Measurements from ENCODE around the gene SAP30. TPM values are rescaled to one million over a fixed set of nuclear protein-coding genes. Genes with fewer than 3 reads are reported as not detected.

SAP30 gene
- total and polyA plus RNA-seq, 2 of the 4 experiments (the other 2 are of a cell fraction) = 3.8 to 11.7 TPM

- H3K79me1 ChIP-seq (ENCODE audit: low read depth in 1 of 2, low read length in 2 of 2) = peaks cover 0 to 4% of the 10 kb centered on the region in 2 experiments; a peak in 3 of 4 replicates
- H3K9ac ChIP-seq (ENCODE audit: low read depth, low read length) = peak within 1 kb of the TSS; percentile 93
- POLR2A ChIA-PET (ENCODE audit: unreplicated experiment) = interaction anchor here (0.6 to 1.2 kb wide), 6 partner anchors 12 to 40 kb away, joined by 3 to 5 read pairs (median 4); partner anchors contain the start of gene SAP30
- intact Hi-C loops (cut with micrococcal nuclease) = loop anchor here (1.0 to 5.0 kb wide), 3 partner anchors 36 to 155 kb away; partner anchors contain the start of gene SAP30
- peaks cover 4% of the 10 kb centered on the region for H3K36me3 ChIP-seq (ENCODE audit: control insufficient read depth, insufficient read depth, low read length)
- H3K27me3 ChIP-seq (ENCODE audit: control insufficient read depth, insufficient read depth, low read length) = no peaks in the 10 kb centered on the region
- H4K91ac ChIP-seq (ENCODE audit: insufficient read depth, low read depth, low read length) = peak within 1 kb of the TSS; percentile 97
- H3K56ac ChIP-seq (ENCODE audit: extremely low read depth, insufficient read depth, low read length) = peak within 1 kb of the TSS; percentile 91
- WGBS, 2 experiments (ENCODE audit: extremely low coverage in 2 of 2, insufficient read length in 1 of 2) = 1% methylated on average over 26 of the region's 61 CpGs; no CpG with 5 or more reads in 1 of the 2 experiments
- no peak within 1 kb of the TSS for H2BK20ac ChIP-seq (ENCODE audit: low read depth, low read length)
- H3K18ac ChIP-seq (ENCODE audit: low read depth, low read length) = peak within 1 kb of the TSS; percentile 28; the same call in 1 of the 2 replicates
- H4K5ac ChIP-seq (ENCODE audit: low read depth, low read length) = peak within 1 kb of the TSS; percentile 21
- peak within 1 kb of the TSS; percentile 75 for H3K4me3 ChIP-seq (ENCODE audit: insufficient read depth, low read depth, low read length)
- ATAC-seq (ENCODE audit: low read depth) (peak; percentile 94), DNase-seq (peak; percentile 100)
- peak within 1 kb of the TSS; percentile 88 for H3K23ac ChIP-seq (ENCODE audit: low read depth, low read length)
- no peak within 1 kb of the TSS for H2BK15ac ChIP-seq (ENCODE audit: low read depth, low read length)
- CTCF ChIA-PET = no interaction called here
- dilution Hi-C loops (cut with HindIII; ENCODE audit: low sequenced_read_pairs, unreplicated experiment) = no loop called here
- H2AFZ ChIP-seq (replicated peaks; ENCODE audit: low read length, poor library complexity) = peak within 1 kb of the TSS; percentile 93
- peak within 1 kb of the TSS; percentile 100 for H2AK9ac ChIP-seq (replicated peaks; ENCODE audit: low read depth, low read length, poor library complexity)
- no peaks in the 10 kb centered on the region; the same call in 1 of the 2 replicates for H3K9me1 ChIP-seq (ENCODE audit: insufficient read depth, low read length)
- in situ Hi-C loops (cut with MboI; ENCODE audit: low sequenced_read_pairs) = no loop called here
- no peaks in the 10 kb centered on the region for H3K9me3 ChIP-seq (ENCODE audit: control insufficient read depth, insufficient read depth, low read length)
- peak within 1 kb of the TSS; percentile 65 to 69; a peak in 3 of 4 replicates for H4K8ac ChIP-seq (ENCODE audit: low read depth in 2 of 2, low read length in 2 of 2)
- H3K4ac ChIP-seq (ENCODE audit: low read depth, low read length) = peak within 1 kb of the TSS; percentile 87
- peak within 1 kb of the TSS; percentile 89 for H3K27ac ChIP-seq (ENCODE audit: insufficient read depth, low read length)
- no TSS peak for BruUV-seq (replicated peaks)
- no peaks in the 10 kb centered on the region for H4K20me1 ChIP-seq (ENCODE audit: insufficient read depth, low read length)
- peak within 1 kb of the TSS; percentile 99 for H3K4me2 ChIP-seq (ENCODE audit: low read depth, low read length)
- peak within 1 kb of the TSS; percentile 74 for H2AK5ac ChIP-seq (ENCODE audit: low read depth, low read length)
- peak within 1 kb of the TSS; percentile 89 for H3K14ac ChIP-seq (replicated peaks; ENCODE audit: low read depth, low read length)
- peak within 1 kb of the TSS; percentile 86 for H2BK5ac ChIP-seq (ENCODE audit: low read depth, low read length, poor library complexity, severe bottlenecking)
- H3K4me1 ChIP-seq (ENCODE audit: control insufficient read depth, insufficient read depth, low read length) = no peaks in the 10 kb centered on the region
- peak within 1 kb of the TSS; percentile 44; the same call in 1 of the 2 replicates for H2BK120ac ChIP-seq (ENCODE audit: low read depth, low read length)
- no peak for TF ChIP-seq MAFK (IDR thresholded peaks at IDR 0.05; ENCODE audit: low read depth, low read length)
- TF ChIP-seq FOS (IDR thresholded peaks at IDR 0.05; ENCODE audit: low read depth, low read length) = no peak; the same call in 1 of the 2 replicates
- peak; percentile 87 for TF ChIP-seq MXI1 (IDR thresholded peaks at IDR 0.05; ENCODE audit: borderline replicate concordance, low read depth, low read length)
- TF ChIP-seq RFX5 (IDR thresholded peaks at IDR 0.05; ENCODE audit: low read depth, low read length) = no peak
- peak; percentile 98 for TF ChIP-seq POLR2A (IDR thresholded peaks at IDR 0.05; ENCODE audit: low read depth, low read length)
- TF ChIP-seq, protein P1, sequence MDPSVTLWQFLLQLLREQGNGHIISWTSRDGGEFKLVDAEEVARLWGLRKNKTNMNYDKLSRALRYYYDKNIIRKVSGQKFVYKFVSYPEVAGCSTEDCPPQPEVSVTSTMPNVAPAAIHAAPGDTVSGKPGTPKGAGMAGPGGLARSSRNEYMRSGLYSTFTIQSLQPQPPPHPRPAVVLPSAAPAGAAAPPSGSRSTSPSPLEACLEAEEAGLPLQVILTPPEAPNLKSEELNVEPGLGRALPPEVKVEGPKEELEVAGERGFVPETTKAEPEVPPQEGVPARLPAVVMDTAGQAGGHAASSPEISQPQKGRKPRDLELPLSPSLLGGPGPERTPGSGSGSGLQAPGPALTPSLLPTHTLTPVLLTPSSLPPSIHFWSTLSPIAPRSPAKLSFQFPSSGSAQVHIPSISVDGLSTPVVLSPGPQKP (IDR thresholded peaks at IDR 0.05; ENCODE audit: borderline replicate concordance, low read depth, low read length) = no peak
- TF ChIP-seq USF2 (IDR thresholded peaks at IDR 0.05; ENCODE audit: low read depth, low read length) = peak; percentile 71
- no peak for TF ChIP-seq NFE2L2 (IDR thresholded peaks at IDR 0.05; ENCODE audit: low read depth, low read length)
- no peak for TF ChIP-seq CHD1 (IDR thresholded peaks at IDR 0.05; ENCODE audit: low read depth, low read length)
- TF ChIP-seq RAD21 (IDR thresholded peaks at IDR 0.05; ENCODE audit: low read length) = no peak
- TF ChIP-seq, protein P2, sequence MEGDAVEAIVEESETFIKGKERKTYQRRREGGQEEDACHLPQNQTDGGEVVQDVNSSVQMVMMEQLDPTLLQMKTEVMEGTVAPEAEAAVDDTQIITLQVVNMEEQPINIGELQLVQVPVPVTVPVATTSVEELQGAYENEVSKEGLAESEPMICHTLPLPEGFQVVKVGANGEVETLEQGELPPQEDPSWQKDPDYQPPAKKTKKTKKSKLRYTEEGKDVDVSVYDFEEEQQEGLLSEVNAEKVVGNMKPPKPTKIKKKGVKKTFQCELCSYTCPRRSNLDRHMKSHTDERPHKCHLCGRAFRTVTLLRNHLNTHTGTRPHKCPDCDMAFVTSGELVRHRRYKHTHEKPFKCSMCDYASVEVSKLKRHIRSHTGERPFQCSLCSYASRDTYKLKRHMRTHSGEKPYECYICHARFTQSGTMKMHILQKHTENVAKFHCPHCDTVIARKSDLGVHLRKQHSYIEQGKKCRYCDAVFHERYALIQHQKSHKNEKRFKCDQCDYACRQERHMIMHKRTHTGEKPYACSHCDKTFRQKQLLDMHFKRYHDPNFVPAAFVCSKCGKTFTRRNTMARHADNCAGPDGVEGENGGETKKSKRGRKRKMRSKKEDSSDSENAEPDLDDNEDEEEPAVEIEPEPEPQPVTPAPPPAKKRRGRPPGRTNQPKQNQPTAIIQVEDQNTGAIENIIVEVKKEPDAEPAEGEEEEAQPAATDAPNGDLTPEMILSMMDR (conservative IDR thresholded peaks at IDR 0.05; ENCODE audit: low read depth, low read length) = no peak
- TF ChIP-seq MAZ (IDR thresholded peaks at IDR 0.05; ENCODE audit: borderline replicate concordance, low read depth, low read length) = peak; percentile 35; the same call in 1 of the 2 replicates
- TF ChIP-seq RCOR1 (IDR thresholded peaks at IDR 0.05; ENCODE audit: insufficient replicate concordance, low read length) = no peak
Measured at GRCh38 chr4:173334085-173334890, 36.5 kb upstream of the SAP30 start, which contains the start of gene HMGB2. HMGB2 (minus strand) TSS chr4:173334358; CDS start chr4:173333649, 709 bp downstream.
